HEK293 (cell line): ENCODE results near the gene SMURF2.

Experiments used
- HOXD13 ChIP-seq: sonication (generic); formaldehyde crosslinking; IDR thresholded peaks from 2 replicates; pipeline ENCODE4 v1.8.0; 2022; ENCODE audit warnings: missing genetic modification reagents, borderline replicate concordance
- INSM2 ChIP-seq: fragments of 450-650 bp; formaldehyde crosslinking; IDR thresholded peaks from 2 replicates; pipeline ENCODE4 v1.5.1; 2016; ENCODE audit warnings: missing biosample characterization, missing genetic modification characterization
- KLF17 ChIP-seq: fragments of 450-650 bp; formaldehyde crosslinking; IDR thresholded peaks from 2 replicates; pipeline ENCODE4 v1.5.1; 2016; ENCODE audit warnings: missing biosample characterization, missing genetic modification characterization
- KLF7 ChIP-seq: fragments of 450-650 bp; formaldehyde crosslinking; IDR thresholded peaks from 2 replicates; pipeline ENCODE4 v1.5.1; 2016; ENCODE audit warnings: missing biosample characterization, missing genetic modification characterization, borderline replicate concordance
- KLF8 ChIP-seq: fragments of 450-650 bp; formaldehyde crosslinking; IDR thresholded peaks from 2 replicates; pipeline ENCODE4 v1.5.1; 2016; ENCODE audit warnings: missing biosample characterization, missing genetic modification characterization
- REPIN1 ChIP-seq: fragments of 450-650 bp; formaldehyde crosslinking; IDR thresholded peaks from 2 replicates; pipeline ENCODE4 v1.5.1; 2017; ENCODE audit warnings: missing biosample characterization, missing genetic modification characterization, low read depth
- TRIM28 ChIP-seq: IDR thresholded peaks from 2 replicates; pipeline ENCODE4 v1.6.1; 2011; ENCODE audit warnings: low read length, control low read depth, borderline replicate concordance
- ZBTB10 ChIP-seq: fragments of 450-650 bp; formaldehyde crosslinking; IDR thresholded peaks from 2 replicates; pipeline ENCODE4 v1.5.1; 2016; ENCODE audit warnings: missing biosample characterization, missing genetic modification characterization
- ZBTB11 ChIP-seq: fragments of 450-650 bp; formaldehyde crosslinking; conservative IDR thresholded peaks from 2 replicates; pipeline ENCODE4 v1.5.1; 2016; ENCODE audit warnings: low read depth, missing biosample characterization, missing genetic modification characterization
- ZFP37 ChIP-seq: fragments of 450-650 bp; formaldehyde crosslinking; IDR thresholded peaks from 2 replicates; pipeline ENCODE4 v1.5.1; 2016; ENCODE audit warnings: missing biosample characterization, missing genetic modification characterization
- ZFP69B ChIP-seq: fragments of 450-650 bp; formaldehyde crosslinking; IDR thresholded peaks from 2 replicates; pipeline ENCODE4 v1.5.1; 2016; ENCODE audit warnings: missing biosample characterization, missing genetic modification characterization
- ZIC2 ChIP-seq: fragments of 450-650 bp; formaldehyde crosslinking; IDR thresholded peaks from 2 replicates; pipeline ENCODE4 v1.5.1; 2016; ENCODE audit warnings: missing biosample characterization, missing genetic modification characterization
- ZNF112 ChIP-seq: fragments of 450-650 bp; formaldehyde crosslinking; IDR thresholded peaks from 2 replicates; pipeline ENCODE4 v1.5.0; 2017; ENCODE audit warnings: missing biosample characterization, missing genetic modification characterization
- ZNF157 ChIP-seq: fragments of 450-650 bp; formaldehyde crosslinking; IDR thresholded peaks from 2 replicates; pipeline ENCODE4 v1.5.1; 2016; ENCODE audit warnings: missing biosample characterization, missing genetic modification characterization
- ZNF302 ChIP-seq: fragments of 450-650 bp; formaldehyde crosslinking; IDR thresholded peaks from 2 replicates; pipeline ENCODE4 v1.5.1; 2016; ENCODE audit warnings: missing biosample characterization, missing genetic modification characterization, low read depth
- ZNF350 ChIP-seq: fragments of 450-650 bp; formaldehyde crosslinking; IDR thresholded peaks from 2 replicates; pipeline ENCODE4 v1.5.0; 2017; ENCODE audit warnings: missing biosample characterization, mild to moderate bottlenecking, missing genetic modification characterization
- ZNF423 ChIP-seq: fragments of 450-650 bp; formaldehyde crosslinking; IDR thresholded peaks from 2 replicates; pipeline ENCODE4 v1.5.1; 2016; ENCODE audit warnings: missing biosample characterization, missing genetic modification characterization
- ZNF518A ChIP-seq: fragments of 450-650 bp; formaldehyde crosslinking; conservative IDR thresholded peaks from 2 replicates; pipeline ENCODE4 v1.5.1; 2016; ENCODE audit warnings: low read depth, missing biosample characterization, missing genetic modification characterization
- ZNF585B ChIP-seq: fragments of 450-650 bp; formaldehyde crosslinking; IDR thresholded peaks from 2 replicates; pipeline ENCODE4 v1.5.1; 2016; ENCODE audit warnings: missing biosample characterization, missing genetic modification characterization
- ZNF610 ChIP-seq: fragments of 450-650 bp; formaldehyde crosslinking; IDR thresholded peaks from 2 replicates; pipeline ENCODE4 v1.5.1; 2016; ENCODE audit warnings: missing biosample characterization, missing genetic modification characterization, borderline replicate concordance
- ZNF629 ChIP-seq: fragments of 450-650 bp; formaldehyde crosslinking; IDR thresholded peaks from 2 replicates; pipeline ENCODE4 v1.5.1; 2017; ENCODE audit warnings: missing biosample characterization, missing genetic modification characterization
- ZNF701 ChIP-seq: fragments of 450-650 bp; formaldehyde crosslinking; IDR thresholded peaks from 2 replicates; pipeline ENCODE4 v1.5.1; 2016; ENCODE audit warnings: missing biosample characterization, missing genetic modification characterization
- ZNF785 ChIP-seq: fragments of 450-650 bp; formaldehyde crosslinking; IDR thresholded peaks from 2 replicates; pipeline ENCODE4 v1.5.1; 2016; ENCODE audit warnings: missing biosample characterization, missing genetic modification characterization
- ZSCAN16 ChIP-seq: fragments of 450-650 bp; formaldehyde crosslinking; IDR thresholded peaks from 2 replicates; pipeline ENCODE4 v1.5.1; 2016; ENCODE audit warnings: missing biosample characterization, missing genetic modification characterization
- ZSCAN23 ChIP-seq: fragments of 450-650 bp; formaldehyde crosslinking; IDR thresholded peaks from 2 replicates; pipeline ENCODE4 v1.5.1; 2016; ENCODE audit warnings: missing biosample characterization, missing genetic modification characterization

Gene SMURF2

GRCh38 chr17:64506576-64507412 is 155.3 kb downstream of the SMURF2 start, which contains the start of gene CEP95 (continued):
- TF ChIP-seq ZBTB11 (tag by site-specific recombination): peak; percentile 94
- TF ChIP-seq INSM2: no peak; the same call in 1 of the 2 replicates
- no peak for TF ChIP-seq ZNF157 (tag by site-specific recombination)
- peak; percentile 59 for TF ChIP-seq ZFP69B (tag by site-specific recombination)
- peak; percentile 99 for TF ChIP-seq ZNF350 (tag by site-specific recombination)
- TF ChIP-seq ZNF629 (tag by site-specific recombination): peak; percentile 86
- TF ChIP-seq ZNF423: 0 out of 2 replicates have a peak, but pooled peaks have one; percentile 42
- peak; percentile 39; the same call in 1 of the 2 replicates for TF ChIP-seq HOXD13 (CRISPR knock-in tag)
- TF ChIP-seq ZSCAN16 (tag by site-specific recombination): 0 out of 2 replicates have a peak, but pooled peaks have one; percentile 30
- no peak for TF ChIP-seq ZNF302
- peak; percentile 72 for TF ChIP-seq ZNF610 (tag by site-specific recombination)
- peak; percentile 95 for TF ChIP-seq KLF8 (tag by site-specific recombination)
- TF ChIP-seq ZNF112 (tag by site-specific recombination): no peak
- TF ChIP-seq KLF17: peak; percentile 52; the same call in 1 of the 2 replicates
- peak; percentile 42 for TF ChIP-seq ZIC2
- no peak for TF ChIP-seq ZNF701 (tag by site-specific recombination)
- TF ChIP-seq ZNF785: 0 out of 2 replicates have a peak, but pooled peaks have one; percentile 44
- peak; percentile 84 for TF ChIP-seq ZSCAN23
- peak; percentile 79 for TF ChIP-seq ZFP37 (tag by site-specific recombination)
- TF ChIP-seq ZNF585B: no peak
- peak; percentile 80 for TF ChIP-seq KLF7 (tag by site-specific recombination)
- TF ChIP-seq TRIM28: no peak
- peak; percentile 92 for TF ChIP-seq ZBTB10 (tag by site-specific recombination)
- 0 out of 2 replicates have a peak, but pooled peaks have one; percentile 12 for TF ChIP-seq REPIN1
- peak; percentile 51 for TF ChIP-seq ZNF518A
